ENCODE measurements around the gene FLT1. TPM values are rescaled to one million over a fixed set of nuclear protein-coding genes. Genes with fewer than 3 reads are reported as not detected.

The FLT1 gene
- total RNA-seq = 1 to 10 TPM; 1.7 to 2.7 (median 2.3) TPM
- polyA plus RNA-seq = 1 to 10 TPM; 1.7 to 2.2 TPM
- 3.8 reads per million, percentile 19 among the genes with 10 or more reads in this experiment for total RNA-seq

- H3K4me3 ChIP-seq (ENCODE audit: low read length) = peak within 1 kb of the TSS; percentile 44
- intact Hi-C loops (cut with micrococcal nuclease) = loop anchor here (5.0 to 10.0 kb wide), 5 partner anchors 37 to 300 kb away; partner anchors contain the start of gene SLC46A3 (in 1 of the 2)
- POLR2A ChIA-PET = interaction anchor here (1.5 kb wide), 1 partner anchor 9 kb away, joined by 4 read pairs; no protein-coding TSS in a partner anchor
Measured at GRCh38 chr13:28494778-28495537, at the start of gene FLT1. Gene FLT1 (minus strand): TSS chr13:28495128. CDS start chr13:28494843, 285 bp downstream.

GRCh38 chr13:28544026-28544425 lies 49.1 kb upstream of the FLT1 start:
- peaks cover 3 to 9% (median 7%) of the 10 kb centered on the region in 5 donors for H3K36me3 Mint-ChIP-seq
- no peak overlapping the region for H3K4me3 Mint-ChIP-seq
- peaks cover 0 to 9% (median 0%) of the 10 kb centered on the region in 7 donors for H3K4me1 Mint-ChIP-seq
- DNase-seq = no peak
- H3K9me3 Mint-ChIP-seq = peaks cover 0 to 18% (median 10%) of the 10 kb centered on the region in 11 donors
- Histone ChIP-seq H3K4me1 (ENCODE audit: control insufficient read depth in 2 of 2, insufficient read depth in 2 of 2, low read length in 2 of 2) (no peaks in the 10 kb centered on the region), H3K27me3 (ENCODE audit: control insufficient read depth in 2 of 2, insufficient read depth in 2 of 2, low read length in 2 of 2) (no peaks in the 10 kb centered on the region), H3K4me3 (ENCODE audit: low read length) (no peak overlapping the region), H3K36me3 (ENCODE audit: control insufficient read depth in 2 of 3, insufficient read depth in 3 of 3, low read length in 3 of 3) (no peaks in the 10 kb centered on the region), H3K27ac (ENCODE audit: low read depth, low read length) (no peak overlapping the region), H3K9me3 (ENCODE audit: control insufficient read depth in 2 of 3, low read length in 3 of 3) (no peaks in the 10 kb centered on the region)
- intact Hi-C loops (cut with micrococcal nuclease) = no loop called here
- ChIA-PET CTCF (no interaction called here), POLR2A (no interaction called here)
- H3K27ac Mint-ChIP-seq = no peak overlapping the region
- ATAC-seq = no peak
- H3K27me3 Mint-ChIP-seq = peaks cover 6 to 37% (median 25%) of the 10 kb centered on the region in 5 donors

More at GRCh38 chr13:28494778-28495537, at the start of gene FLT1:
- ATAC-seq = peak; percentile 39
- Histone ChIP-seq H3K27me3 (ENCODE audit: control insufficient read depth in 2 of 2, insufficient read depth in 2 of 2, low read length in 2 of 2) (no peaks in the 10 kb centered on the region), H3K9me3 (ENCODE audit: control insufficient read depth in 2 of 3, low read length in 3 of 3) (no peaks in the 10 kb centered on the region), H3K36me3 (ENCODE audit: control insufficient read depth in 2 of 3, insufficient read depth in 3 of 3, low read length in 3 of 3) (no peaks in the 10 kb centered on the region), H3K4me1 (ENCODE audit: control insufficient read depth in 2 of 2, insufficient read depth in 2 of 2, low read length in 2 of 2) (peaks cover 0 to 13% of the 10 kb centered on the region in 2 donors), H3K27ac (ENCODE audit: low read depth, low read length) (peak within 1 kb of the TSS; percentile 30)
- peak; percentile 27 to 65 (median 55) for DNase-seq
- CTCF ChIA-PET = no interaction called here
- H3K27ac Mint-ChIP-seq = peak within 1 kb of the TSS in 5 of 9 donors; percentile 28 to 76 (median 61)
- H3K27me3 Mint-ChIP-seq = peaks cover 7 to 62% (median 52%) of the 10 kb centered on the region in 5 donors
- peak within 1 kb of the TSS; percentile 23 to 85 (median 74) for H3K4me3 Mint-ChIP-seq
- H3K9me3 Mint-ChIP-seq = no peaks in the 10 kb centered on the region
- H3K36me3 Mint-ChIP-seq = peaks cover 0 to 3% (median 0%) of the 10 kb centered on the region in 5 donors
- H3K4me1 Mint-ChIP-seq = peaks cover 0 to 56% (median 37%) of the 10 kb centered on the region in 7 donors

GRCh38 chr13:28542804-28543203 lies 47.9 kb upstream of the FLT1 start:
- CTCF ChIA-PET = no interaction called here
- Histone ChIP-seq H3K4me3 (ENCODE audit: low read length) (no peak overlapping the region), H3K36me3 (ENCODE audit: control insufficient read depth in 2 of 3, insufficient read depth in 3 of 3, low read length in 3 of 3) (no peaks in the 10 kb centered on the region), H3K27me3 (ENCODE audit: control insufficient read depth in 2 of 2, insufficient read depth in 2 of 2, low read length in 2 of 2) (no peaks in the 10 kb centered on the region), H3K9me3 (ENCODE audit: control insufficient read depth in 2 of 3, low read length in 3 of 3) (no peaks in the 10 kb centered on the region), H3K4me1 (ENCODE audit: control insufficient read depth in 2 of 2, insufficient read depth in 2 of 2, low read length in 2 of 2) (no peaks in the 10 kb centered on the region), H3K27ac (ENCODE audit: low read depth, low read length) (no peak overlapping the region)
- peaks cover 0 to 18% (median 10%) of the 10 kb centered on the region in 11 donors for H3K9me3 Mint-ChIP-seq
- peaks cover 5 to 42% (median 25%) of the 10 kb centered on the region in 5 donors for H3K27me3 Mint-ChIP-seq
- intact Hi-C loops (cut with micrococcal nuclease) = no loop called here
- POLR2A ChIA-PET = no interaction called here
- no peak for DNase-seq
- peaks cover 0 to 9% (median 0%) of the 10 kb centered on the region in 7 donors for H3K4me1 Mint-ChIP-seq
- H3K36me3 Mint-ChIP-seq = peaks cover 3 to 9% (median 6%) of the 10 kb centered on the region in 5 donors
- H3K27ac Mint-ChIP-seq = no peak overlapping the region
- ATAC-seq = no peak
- no peak overlapping the region for H3K4me3 Mint-ChIP-seq

- Mint-ChIP-seq H3K27me3 (peaks cover 0 to 38% (median 22%) of the 10 kb centered on the region in 5 donors), H3K27ac (no peak overlapping the region), H3K4me1 (peaks cover 0 to 9% (median 0%) of the 10 kb centered on the region in 7 donors), H3K9me3 (peaks cover 0 to 19% (median 7%) of the 10 kb centered on the region in 11 donors), H3K36me3 (peaks cover 0 to 9% (median 6%) of the 10 kb centered on the region in 5 donors), H3K4me3 (no peak overlapping the region)
- H3K4me3 ChIP-seq (ENCODE audit: low read length) = no peak overlapping the region
- ATAC-seq (no peak), DNase-seq (no peak)
- ChIA-PET POLR2A (no interaction called here), CTCF (no interaction called here)
- no peaks in the 10 kb centered on the region for H3K36me3 ChIP-seq (ENCODE audit: control insufficient read depth in 2 of 3, insufficient read depth in 3 of 3, low read length in 3 of 3)
- no peaks in the 10 kb centered on the region for H3K9me3 ChIP-seq (ENCODE audit: control insufficient read depth in 2 of 3, low read length in 3 of 3)
- no peak overlapping the region for H3K27ac ChIP-seq (ENCODE audit: low read depth, low read length)
- no peaks in the 10 kb centered on the region for H3K4me1 ChIP-seq (ENCODE audit: control insufficient read depth in 2 of 2, insufficient read depth in 2 of 2, low read length in 2 of 2)
- intact Hi-C loops (cut with micrococcal nuclease) = no loop called here
- no peaks in the 10 kb centered on the region for H3K27me3 ChIP-seq (ENCODE audit: control insufficient read depth in 2 of 2, insufficient read depth in 2 of 2, low read length in 2 of 2)
Measured at GRCh38 chr13:28541966-28542365, 47.0 kb upstream of the FLT1 start.

- H3K27me3 ChIP-seq (ENCODE audit: control insufficient read depth in 2 of 2, insufficient read depth in 2 of 2, low read length in 2 of 2) = no peaks in the 10 kb centered on the region
- no peaks in the 10 kb centered on the region for H3K9me3 ChIP-seq (ENCODE audit: control insufficient read depth in 2 of 3, low read length in 3 of 3)
- ChIA-PET POLR2A (no interaction called here), CTCF (no interaction called here)
- intact Hi-C loops (cut with micrococcal nuclease) = no loop called here
- H3K4me3 ChIP-seq (ENCODE audit: low read length) = no peak overlapping the region
- Mint-ChIP-seq H3K36me3 (peaks cover 0 to 11% (median 6%) of the 10 kb centered on the region in 5 donors), H3K9me3 (peaks cover 0 to 24% (median 8%) of the 10 kb centered on the region in 11 donors), H3K4me3 (no peak overlapping the region), H3K4me1 (peaks cover 0 to 9% (median 0%) of the 10 kb centered on the region in 7 donors), H3K27ac (peak overlapping the region in 1 of 9 donors; percentile 26), H3K27me3 (peaks cover 0 to 44% (median 36%) of the 10 kb centered on the region in 5 donors)
- ATAC-seq = no peak
- no peaks in the 10 kb centered on the region for H3K4me1 ChIP-seq (ENCODE audit: control insufficient read depth in 2 of 2, insufficient read depth in 2 of 2, low read length in 2 of 2)
- H3K36me3 ChIP-seq (ENCODE audit: control insufficient read depth in 2 of 3, insufficient read depth in 3 of 3, low read length in 3 of 3) = no peaks in the 10 kb centered on the region
- DNase-seq = no peak
- H3K27ac ChIP-seq (ENCODE audit: low read depth, low read length) = no peak overlapping the region
Measured at GRCh38 chr13:28540612-28541011, 45.7 kb upstream of the FLT1 start.

- DNase-seq (no peak), ATAC-seq (no peak)
- intact Hi-C loops (cut with micrococcal nuclease) = no loop called here
- Mint-ChIP-seq H3K4me3 (no peak overlapping the region), H3K4me1 (peaks cover 0 to 9% (median 0%) of the 10 kb centered on the region in 7 donors), H3K9me3 (peaks cover 0 to 23% (median 8%) of the 10 kb centered on the region in 11 donors), H3K36me3 (peaks cover 0 to 11% (median 6%) of the 10 kb centered on the region in 5 donors), H3K27ac (peak overlapping the region in 1 of 9 donors; percentile 16), H3K27me3 (peaks cover 0 to 47% (median 32%) of the 10 kb centered on the region in 5 donors)
- no peaks in the 10 kb centered on the region for H3K9me3 ChIP-seq (ENCODE audit: control insufficient read depth in 2 of 3, low read length in 3 of 3)
- H3K27me3 ChIP-seq (ENCODE audit: control insufficient read depth in 2 of 2, insufficient read depth in 2 of 2, low read length in 2 of 2) = no peaks in the 10 kb centered on the region
- H3K27ac ChIP-seq (ENCODE audit: low read depth, low read length) = no peak overlapping the region
- no peak overlapping the region for H3K4me3 ChIP-seq (ENCODE audit: low read length)
- H3K36me3 ChIP-seq (ENCODE audit: control insufficient read depth in 2 of 3, insufficient read depth in 3 of 3, low read length in 3 of 3) = no peaks in the 10 kb centered on the region
- ChIA-PET POLR2A (no interaction called here), CTCF (no interaction called here)
- H3K4me1 ChIP-seq (ENCODE audit: control insufficient read depth in 2 of 2, insufficient read depth in 2 of 2, low read length in 2 of 2) = no peaks in the 10 kb centered on the region
Measured at GRCh38 chr13:28539625-28540286, 44.8 kb upstream of the FLT1 start.

Data from naive thymus-derived CD4-positive, alpha-beta T cell (primary cell).